GM23338 (cell line): Measurements from ENCODE around the gene QSOX1. TPM values are rescaled to one million over a fixed set of nuclear protein-coding genes. Genes with fewer than 3 reads are reported as not detected.

ENCODE experiments used
- ATAC-seq: fragments of 200-7000 bp; cut with Tn5 transposase; 3 replicates; pipeline ENCODE4 v1.9.1; 2020
- DNase-seq: peaks from one replicate; pipeline ENCODE4 v3.0.0-alpha.2; 2015; ENCODE audit warnings: low spot score
- H2AFZ ChIP-seq: fragments of 200-600 bp; sonication (generic); 2 replicates; pipeline ENCODE4 v1.8.0; 2016; ENCODE audit warnings: antibody characterized with exemption, mild to moderate bottlenecking, moderate library complexity
- H3F3A ChIP-seq: fragments of 200-600 bp; sonication (generic); replicated peaks from 2 replicates; pipeline ENCODE4 v1.8.0; 2017; ENCODE audit warnings: antibody characterized with exemption, mixed run types, low read depth
- H3K27ac ChIP-seq: fragments of 200-600 bp; sonication (generic); 2 replicates; pipeline ENCODE4 v1.6.1; 2016; ENCODE audit warnings: low read depth
- H3K27me3 ChIP-seq: fragments of 200-600 bp; sonication (generic); 2 replicates; pipeline ENCODE4 v1.8.0; 2016; ENCODE audit warnings: mild to moderate bottlenecking, mixed run types, moderate library complexity; ENCODE audit not compliant: insufficient read depth
- H3K36me3 ChIP-seq: fragments of 200-600 bp; sonication (generic); 2 replicates; pipeline ENCODE4 v1.8.0; 2016; ENCODE audit warnings: mild to moderate bottlenecking; ENCODE audit not compliant: insufficient read depth
- H3K4me1 ChIP-seq: fragments of 200-600 bp; sonication (generic); 2 replicates; pipeline ENCODE4 v1.8.0; 2016; ENCODE audit warnings: mild to moderate bottlenecking, moderate library complexity; ENCODE audit not compliant: insufficient read depth
- H3K4me2 ChIP-seq: fragments of 200-600 bp; sonication (generic); 2 replicates; pipeline ENCODE4 v1.7.1; 2017; ENCODE audit warnings: mixed run types
- H3K4me3 ChIP-seq: fragments of 200-600 bp; sonication (generic); 2 replicates; pipeline ENCODE4 v1.6.1; 2016; ENCODE audit warnings: mixed run types
- H3K79me2 ChIP-seq: fragments of 200-600 bp; sonication (generic); replicated peaks from 2 replicates; pipeline ENCODE4 v1.8.0; 2017; ENCODE audit warnings: mild to moderate bottlenecking; ENCODE audit not compliant: insufficient read depth
- H3K9me2 ChIP-seq: fragments of 200-600 bp; sonication (generic); 2 replicates; pipeline ENCODE4 v1.8.0; 2017; ENCODE audit not compliant: insufficient read depth
- H4K20me1 ChIP-seq: fragments of 200-600 bp; sonication (generic); replicated peaks from 2 replicates; pipeline ENCODE4 v1.8.0; 2017; ENCODE audit warnings: mild to moderate bottlenecking; ENCODE audit not compliant: insufficient read depth
- H3K27ac Mint-ChIP-seq: 2 replicates; pipeline ENCODE4 v1.8.0; 2020; ENCODE audit warnings: inconsistent platforms, mild to moderate bottlenecking, moderate library complexity, mixed read lengths
- H3K27me3 Mint-ChIP-seq: 3 replicates; pipeline ENCODE4 v1.8.0; 2022; ENCODE audit warnings: low read depth, mild to moderate bottlenecking, moderate library complexity, mixed read lengths, inconsistent platforms; ENCODE audit not compliant: insufficient read depth, poor library complexity
- H3K36me3 Mint-ChIP-seq: 3 replicates; pipeline ENCODE4 v1.8.0; 2021; ENCODE audit warnings: low read depth, mild to moderate bottlenecking, inconsistent platforms, moderate library complexity, mixed read lengths
- H3K4me1 Mint-ChIP-seq: 3 replicates; pipeline ENCODE4 v1.8.0; 2020; ENCODE audit warnings: mild to moderate bottlenecking, inconsistent platforms, mixed read lengths
- H3K4me3 Mint-ChIP-seq: 3 replicates; pipeline ENCODE4 v1.8.0; 2021; ENCODE audit warnings: moderate library complexity, mild to moderate bottlenecking, inconsistent platforms, mixed read lengths
- H3K9me3 Mint-ChIP-seq: 3 replicates; pipeline ENCODE4 v1.8.0; 2020; ENCODE audit warnings: moderate library complexity, mild to moderate bottlenecking, inconsistent platforms, mixed read lengths
- CREB1 ChIP-seq: fragments of 250-450 bp; sonication (Bioruptor Pico); IDR thresholded peaks from 2 replicates; pipeline ENCODE4 v1.5.0; 2020; ENCODE audit warnings: low read depth, mild to moderate bottlenecking, moderate library complexity
- CTCF ChIP-seq, 2 experiments: fragments of 200-600 bp in 1 of 2; sonication (generic) in 1 of 2; conservative IDR thresholded peaks; 2 replicates each; pipeline versions ENCODE4 v1.5.1 to v1.6.1; 2016 to 2017; ENCODE audit warnings: antibody characterized with exemption in 2 of 2, low read depth in 2 of 2, mild to moderate bottlenecking in 2 of 2, moderate library complexity in 1 of 2
- ETS1 ChIP-seq: IDR thresholded peaks from 2 replicates; pipeline ENCODE4 v1.6.1; 2016; ENCODE audit warnings: antibody characterized with exemption
- EZH2 ChIP-seq: fragments of 200-600 bp; sonication (generic); IDR thresholded peaks from one replicate; pipeline ENCODE4 v1.8.0; 2017; ENCODE audit warnings: antibody characterized with exemption, mild to moderate bottlenecking, low read depth; ENCODE audit not compliant: unreplicated experiment
- EZH2phosphoT487 ChIP-seq: fragments of 200-600 bp; sonication (generic); IDR thresholded peaks from one replicate; pipeline ENCODE4 v1.8.1; 2018; ENCODE audit warnings: antibody characterized with exemption; ENCODE audit not compliant: unreplicated experiment
- JUNB ChIP-seq: IDR thresholded peaks from one replicate; pipeline ENCODE4 v1.6.1; 2016; ENCODE audit warnings: antibody characterized with exemption; ENCODE audit not compliant: unreplicated experiment
- NANOG ChIP-seq: IDR thresholded peaks from 2 replicates; pipeline ENCODE4 v1.6.1; 2016; ENCODE audit warnings: antibody characterized with exemption, borderline replicate concordance
- POLR2AphosphoS5 ChIP-seq: IDR thresholded peaks from 2 replicates; pipeline ENCODE4 v1.6.1; 2016; ENCODE audit warnings: antibody characterized with exemption, low read depth
- REST ChIP-seq: IDR thresholded peaks from one replicate; pipeline ENCODE4 v1.6.1; 2018; ENCODE audit warnings: antibody characterized with exemption; ENCODE audit not compliant: unreplicated experiment
- STAT1 ChIP-seq: IDR thresholded peaks from one replicate; pipeline ENCODE4 v1.6.1; 2016; ENCODE audit warnings: antibody characterized with exemption; ENCODE audit not compliant: unreplicated experiment
- ZNF114 ChIP-seq: fragments of 250-450 bp; sonication (Bioruptor Pico); IDR thresholded peaks from 2 replicates; pipeline ENCODE4 v1.5.0; 2020; ENCODE audit warnings: mild to moderate bottlenecking, moderate library complexity
- ZNF331 ChIP-seq: fragments of 250-450 bp; sonication (Bioruptor Pico); IDR thresholded peaks from 2 replicates; pipeline ENCODE4 v1.5.0; 2020; ENCODE audit warnings: low read depth, mild to moderate bottlenecking, moderate library complexity
- ZNF462 ChIP-seq: fragments of 250-450 bp; sonication (Bioruptor Pico); IDR thresholded peaks from 2 replicates; pipeline ENCODE4 v1.5.0; 2020; ENCODE audit warnings: mild to moderate bottlenecking, moderate library complexity
- polyA plus RNA-seq: library from polyadenylated mRNA; unstranded; fragments of >200 nt; fragmentation: Nextera tagmentation; extraction: Ambion mirVana; gene quantifications from 2 replicates; pipeline ENCODE4 v1.2.1, GENCODE V29; 2016
- total RNA-seq: library from RNA; depleted of rRNA; stranded (reverse); fragments of >200 nt; shearing (Covaris generic); gene quantifications from 2 replicates; pipeline ENCODE4 v1.2.3, GENCODE V29; 2014

The QSOX1 gene
- total and polyA plus RNA-seq, 2 experiments from 2014 or later, result 47.8 to 119 TPM

GRCh38 chr1:180218806-180219765 is 64.4 kb downstream of the QSOX1 start:
- H3K79me2 ChIP-seq, result no peaks in the 10 kb centered on the region
- ATAC-seq, result peak; percentile 22; the same call in 1 of the 3 replicates
- peaks cover 3% of the 10 kb centered on the region for H3K27me3 Mint-ChIP-seq

More at GRCh38 chr1:180218806-180219765, 64.4 kb downstream of the QSOX1 start:
- Histone ChIP-seq H3K9me2 (no peaks in the 10 kb centered on the region), H3K27me3 (peaks cover 7% of the 10 kb centered on the region; the same call in 1 of the 2 replicates), H4K20me1 (no peaks in the 10 kb centered on the region), H3F3A (no peaks in the 10 kb centered on the region), H3K4me2 (no peak overlapping the region), H3K27ac (no peak overlapping the region), H3K36me3 (no peaks in the 10 kb centered on the region), H3K4me3 (no peak overlapping the region), H3K4me1 (peaks cover 6% of the 10 kb centered on the region; the same call in 1 of the 2 replicates), H2AFZ (peak overlapping the region; percentile 74; the same call in 1 of the 2 replicates)
- TF ChIP-seq ZNF331 (CRISPR knock-in tag) (no peak), ETS1 (no peak), CTCF (conservative IDR thresholded peaks at IDR 0.05; ENCODE audit: low read depth in 2 of 2) (no peak), NANOG (no peak), CREB1 (CRISPR knock-in tag) (no peak), JUNB (no peak), EZH2phosphoT487 (no peak), ZNF114 (CRISPR knock-in tag) (no peak), STAT1 (no peak), ZNF462 (CRISPR knock-in tag) (no peak), EZH2 (no peak), REST (no peak), POLR2AphosphoS5 (no peak)
- Mint-ChIP-seq H3K36me3 (no peaks in the 10 kb centered on the region), H3K27ac (no peak overlapping the region), H3K4me3 (no peak overlapping the region), H3K9me3 (no peaks in the 10 kb centered on the region), H3K4me1 (peaks cover 6% of the 10 kb centered on the region)
- DNase-seq, result no peak
